Measurements from ENCODE around the gene SPATA31E1.
"Not testable (repeated sequence)": the region's sequence is repeated elsewhere in the genome, so short reads cannot be mapped to it uniquely, and the experiment has no call there.

SPATA31E1 gene

GRCh38 chr9:87886210-87886932 is 3.7 kb downstream of the SPATA31E1 start:
- no peak for DNase-seq

- no peak for DNase-seq
Observed at GRCh38 chr9:87886933-87887505, 4.3 kb downstream of the SPATA31E1 start.

- no peak for DNase-seq
Observed at GRCh38 chr9:87887661-87888480, 5.2 kb downstream of the SPATA31E1 start.

- DNase-seq = no peak
Observed at GRCh38 chr9:87888501-87888900, 5.8 kb downstream of the SPATA31E1 start.

GRCh38 chr9:87889065-87889881 is 6.6 kb downstream of the SPATA31E1 start:
- DNase-seq = no peak

- no peak for DNase-seq
Observed at GRCh38 chr9:87889882-87890252, 7.2 kb downstream of the SPATA31E1 start.

GRCh38 chr9:87890837-87891236 is 8.2 kb downstream of the SPATA31E1 start:
- no peak for DNase-seq

GRCh38 chr9:87891754-87892153 is 9.1 kb downstream of the SPATA31E1 start:
- no peak for DNase-seq

GRCh38 chr9:87892956-87893355 is 10.3 kb downstream of the SPATA31E1 start:
- DNase-seq = no peak

GRCh38 chr9:87894998-87895625 is 12.4 kb downstream of the SPATA31E1 start:
- no peak for DNase-seq

- no peak for DNase-seq
Observed at GRCh38 chr9:87896891-87897290, 14.2 kb downstream of the SPATA31E1 start.

- no peak for DNase-seq
Observed at GRCh38 chr9:87898151-87898550, 15.5 kb downstream of the SPATA31E1 start.

GRCh38 chr9:87902371-87902770 is 19.7 kb downstream of the SPATA31E1 start:
- not testable (repeated sequence) for DNase-seq

GRCh38 chr9:87909310-87910041 is 26.8 kb downstream of the SPATA31E1 start:
- no peak for DNase-seq

GRCh38 chr9:87910821-87911220 is 28.1 kb downstream of the SPATA31E1 start:
- DNase-seq = no peak

- DNase-seq = not testable (repeated sequence)
Observed at GRCh38 chr9:87917662-87918061, 35.0 kb downstream of the SPATA31E1 start, which contains the start of gene SPATA31C1. Gene SPATA31C1 (plus strand): TSS chr9:87917962.

- DNase-seq = not testable (repeated sequence)
Observed at GRCh38 chr9:87919013-87919412, 36.3 kb downstream of the SPATA31E1 start.

- not testable (repeated sequence) for DNase-seq
Observed at GRCh38 chr9:87921561-87921960, 38.9 kb downstream of the SPATA31E1 start.

- not testable (repeated sequence) for DNase-seq
Observed at GRCh38 chr9:87923012-87923411, 40.3 kb downstream of the SPATA31E1 start.

- not testable (repeated sequence) for DNase-seq
Observed at GRCh38 chr9:87924851-87925250, 42.2 kb downstream of the SPATA31E1 start.

GRCh38 chr9:87929152-87929551 is 46.5 kb downstream of the SPATA31E1 start:
- not testable (repeated sequence) for DNase-seq

- DNase-seq = not testable (repeated sequence)
Observed at GRCh38 chr9:87934444-87934843, 51.8 kb downstream of the SPATA31E1 start.
